ENCODE data around the gene TNPO2.

GRCh38 chr19:12701596-12702282 lies 22.0 kb downstream of the TNPO2 start:
- TF ChIP-seq POLR2A (IDR thresholded peaks at IDR 0.05) (no peak), CTCF (IDR thresholded peaks at IDR 0.05) (no peak)
